HCT116 (cell line): ENCODE data around the gene ARFIP2. TPM values are rescaled to one million over a fixed set of nuclear protein-coding genes. Genes with fewer than 3 reads are reported as not detected.

Experiments used
- ATAC-seq: fragments of 200-7000 bp; cut with Tn5 transposase; 2 replicates; pipeline ENCODE4 v1.9.1; 2020; ENCODE audit warnings: mild to moderate bottlenecking, moderate library complexity
- BruUV-seq: library from RNA; stranded (reverse); fragments of 400-500 nt; replicated peaks from 2 replicates; lab custom pipeline; 2021; lab: Mats Ljungman, UMichigan
- CTCF ChIA-PET: fragments of 300-600 bp; sonication (Branson Sonifier 250); formaldehyde crosslinking; loops from one replicate; lab custom pipeline; 2021; ENCODE audit warnings: antibody characterized with exemption; lab: Charles Lee
- POLR2A ChIA-PET: fragments of 300-600, 350-600 bp; sonication (Branson Sonifier 250); formaldehyde crosslinking; loops from one replicate; lab custom pipeline; 2021; ENCODE audit warnings: antibody characterized with exemption; lab: Charles Lee
- RAD21 ChIA-PET, 2 experiments: fragments of 300-600 bp; sonication (Branson Sonifier 250); formaldehyde crosslinking; loops; one replicate each; lab custom pipeline; 2023; ENCODE audit warnings: low total read pairs in 2 of 2; ENCODE audit not compliant: uncharacterized antibody in 2 of 2, unreplicated experiment in 2 of 2, low non-redundant PET in 1 of 2; lab: Charles Lee
- DNase-seq: peaks from one replicate; pipeline ENCODE4 v3.0.0-alpha.2; 2010; ENCODE audit warnings: low read depth, low spot score
- H2AFZ ChIP-seq: fragments of 200-600 bp; shearing (Covaris generic), sonication (generic); 2 replicates; pipeline ENCODE4 v1.6.1; 2017; ENCODE audit warnings: low read depth, mixed run types, mixed read lengths, antibody characterized with exemption, low read length; ENCODE audit not compliant: poor library complexity, severe bottlenecking
- H3K27ac ChIP-seq: 2 replicates; pipeline ENCODE4 v1.5.1; 2012; ENCODE audit warnings: low read depth, low read length
- H3K27me3 ChIP-seq: fragments of 200-600 bp; sonication (generic); 2 replicates; pipeline ENCODE4 v1.6.1; 2016; ENCODE audit warnings: mixed run types, low read length, mixed read lengths; ENCODE audit not compliant: insufficient read depth
- H3K36me3 ChIP-seq, 2 experiments: fragments of 200-500 bp in 1 of 2; fragments of 200-600 bp in 1 of 2; sonication (Bioruptor generic) in 1 of 2; sonication (generic) in 1 of 2; 2 replicates each; pipeline versions ENCODE4 v1.5.1 to v1.6.1; 2014 to 2016; ENCODE audit warnings: low read length in 2 of 2, inconsistent platforms in 1 of 2, mixed read lengths in 1 of 2, mixed run types in 1 of 2; ENCODE audit not compliant: insufficient read depth in 2 of 2, control insufficient read depth in 1 of 2
- H3K4me1 ChIP-seq, 2 experiments: fragments of 200-600 bp in 1 of 2; sonication (generic) in 1 of 2; 2 replicates each; pipeline versions ENCODE4 v1.5.1 to v1.6.1; 2012 to 2017; ENCODE audit warnings: low read length in 2 of 2, inconsistent platforms in 1 of 2, mild to moderate bottlenecking in 1 of 2, mixed read lengths in 1 of 2, mixed run types in 1 of 2, moderate library complexity in 1 of 2; ENCODE audit not compliant: insufficient read depth in 2 of 2, control insufficient read depth in 1 of 2
- H3K4me2 ChIP-seq: fragments of 200-600 bp; sonication (generic); 2 replicates; pipeline ENCODE4 v1.6.1; 2017; ENCODE audit warnings: mixed run types, low read length, mixed read lengths
- H3K4me3 ChIP-seq, 2 experiments: fragments of 200-600 bp in 1 of 2; sonication (generic) in 1 of 2; replicated peaks in 1 of 2; 2 replicates each; pipeline ENCODE4 v1.5.1; 2011 to 2016; ENCODE audit warnings: low read length in 2 of 2, control low read depth in 1 of 2, low read depth in 1 of 2, mild to moderate bottlenecking in 1 of 2, mixed read lengths in 1 of 2, mixed run types in 1 of 2
- H3K79me2 ChIP-seq: fragments of 200-600 bp; sonication (generic); 2 replicates; pipeline ENCODE4 v1.6.1; 2017; ENCODE audit warnings: mild to moderate bottlenecking, mixed run types, low read length, moderate library complexity, mixed read lengths; ENCODE audit not compliant: insufficient read depth
- H3K9ac ChIP-seq: fragments of 200-600 bp; sonication (generic); 2 replicates; pipeline ENCODE4 v1.6.1; 2016; ENCODE audit warnings: low read length, mixed read lengths
- H3K9me2 ChIP-seq: fragments of 200-600 bp; sonication (generic), shearing (Covaris generic); 2 replicates; pipeline ENCODE4 v1.6.1; 2017; ENCODE audit warnings: mixed run types, mild to moderate bottlenecking, moderate library complexity; ENCODE audit not compliant: insufficient read depth
- H3K9me3 ChIP-seq, 2 experiments: fragments of 200-500 bp in 1 of 2; fragments of 200-600 bp in 1 of 2; sonication (Bioruptor generic) in 1 of 2; sonication (generic) in 1 of 2; 2 replicates each; pipeline ENCODE4 v1.6.1; 2014 to 2017; ENCODE audit warnings: low read length in 2 of 2, mixed read lengths in 2 of 2, inconsistent platforms in 1 of 2, low read depth in 1 of 2, mild to moderate bottlenecking in 1 of 2, mixed run types in 1 of 2, moderate library complexity in 1 of 2; ENCODE audit not compliant: control insufficient read depth in 1 of 2, insufficient read depth in 1 of 2
- H4K20me1 ChIP-seq: fragments of 200-600 bp; sonication (generic), shearing (Covaris generic); 2 replicates; pipeline ENCODE4 v1.6.1; 2017; ENCODE audit warnings: mixed run types, mild to moderate bottlenecking, moderate library complexity; ENCODE audit not compliant: insufficient read depth
- CEBPB ChIP-seq: IDR thresholded peaks from 2 replicates; pipeline ENCODE4 v1.6.1; 2012; ENCODE audit warnings: low read depth
- EGR1 ChIP-seq: IDR thresholded peaks from 2 replicates; pipeline ENCODE4 v1.6.1; 2012; ENCODE audit warnings: low read depth
- ELF1 ChIP-seq: IDR thresholded peaks from 2 replicates; pipeline ENCODE4 v1.6.1; 2012; ENCODE audit warnings: low read depth, borderline replicate concordance
- EZH2 ChIP-seq: fragments of 200-600 bp; sonication (generic); IDR thresholded peaks from 2 replicates; pipeline ENCODE4 v1.6.1; 2017; ENCODE audit warnings: antibody characterized with exemption, mixed run types
- FOSL1 ChIP-seq: IDR thresholded peaks from 2 replicates; pipeline ENCODE4 v1.6.1; 2012; ENCODE audit warnings: low read depth
- JUND ChIP-seq: IDR thresholded peaks from 2 replicates; pipeline ENCODE4 v1.6.1; 2012
- POLR2A ChIP-seq: IDR thresholded peaks from 2 replicates; pipeline ENCODE4 v1.7.0; 2011; ENCODE audit warnings: borderline replicate concordance; ENCODE audit not compliant: insufficient read depth, insufficient read length; ENCODE audit errors: extremely low read depth
- POLR2AphosphoS5 ChIP-seq: IDR thresholded peaks from 2 replicates; pipeline ENCODE4 v1.6.1; 2011; ENCODE audit warnings: mild to moderate bottlenecking, low read depth, low read length, moderate library complexity
- RAD21 ChIP-seq: IDR thresholded peaks from 2 replicates; pipeline ENCODE4 v1.6.1; 2012; ENCODE audit warnings: low read depth, mild to moderate bottlenecking
- SIN3A ChIP-seq: IDR thresholded peaks from 2 replicates; pipeline ENCODE4 v1.6.1; 2012; ENCODE audit warnings: low read depth
- SP1 ChIP-seq: IDR thresholded peaks from 2 replicates; pipeline ENCODE4 v1.6.1; 2012; ENCODE audit warnings: low read depth
- SRF ChIP-seq: IDR thresholded peaks from 2 replicates; pipeline ENCODE4 v1.6.1; 2012; ENCODE audit warnings: low read depth
- TCF7L2 ChIP-seq: IDR thresholded peaks from 2 replicates; pipeline ENCODE4 v1.7.0; 2011; ENCODE audit warnings: borderline replicate concordance, inconsistent platforms; ENCODE audit not compliant: insufficient read depth, insufficient read length; ENCODE audit errors: extremely low read depth
- ZNF274 ChIP-seq: fragments of 200-500 bp; sonication (Bioruptor generic); IDR thresholded peaks from 2 replicates; pipeline ENCODE4 v1.6.1; 2014; ENCODE audit warnings: mild to moderate bottlenecking, low read depth, low read length, inconsistent platforms
- intact Hi-C: fragments of 100-400 bp; cut with micrococcal nuclease; formaldehyde crosslinking; loops from 2 replicates; pipeline ENCODE4 v1.10.0; 2022
- total RNA-seq: library from RNA; stranded (reverse); gene quantifications from one replicate; pipeline ENCODE4 v1.2.1, GENCODE V29; 2021; ENCODE audit not compliant: unreplicated experiment
- TF ChIP-seq, protein P1 (sequence below), 3 experiments: fragments of 200-600 bp in 1 of 3; sonication (generic) in 1 of 3; IDR thresholded peaks in 2 of 3; conservative IDR thresholded peaks in 1 of 3; 2 replicates each; pipeline ENCODE4 v1.5.1; 2012 to 2017; ENCODE audit warnings: low read depth in 2 of 3, low read length in 2 of 3, antibody characterized with exemption in 1 of 3, borderline replicate concordance in 1 of 3, control low read depth in 1 of 3, mild to moderate bottlenecking in 1 of 3, mixed read lengths in 1 of 3, mixed run types in 1 of 3, moderate library complexity in 1 of 3; ENCODE audit not compliant: insufficient read depth in 1 of 3
- TF ChIP-seq, protein P2 (sequence below): IDR thresholded peaks from 2 replicates; pipeline ENCODE4 v1.6.1; 2012; ENCODE audit warnings: low read depth
- TF ChIP-seq, protein P3 (sequence below): IDR thresholded peaks from 2 replicates; pipeline ENCODE4 v1.6.1; 2012

The ARFIP2 gene
- total RNA-seq, 1 experiment from 2014 or later, result 77.9 TPM

DNA sequence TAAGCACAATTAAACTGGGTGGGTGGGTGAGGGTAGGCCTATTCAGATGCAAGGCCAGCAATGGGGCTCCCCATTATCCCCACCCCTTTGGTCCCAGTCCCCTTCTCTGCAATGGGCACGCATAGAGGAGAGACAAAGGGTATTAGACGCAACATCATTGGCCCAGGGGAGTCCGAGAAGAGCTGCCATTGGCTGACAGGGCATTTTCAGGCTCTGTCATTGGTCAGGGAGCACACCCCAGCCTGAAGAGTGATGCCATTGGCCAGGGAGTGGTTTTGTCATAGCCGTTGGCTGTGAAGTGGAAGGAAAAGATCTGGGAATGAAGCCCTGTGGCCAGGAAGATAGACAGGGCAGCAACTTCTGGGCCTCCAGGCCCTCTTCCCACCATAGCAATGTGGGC, 4.6 kb downstream of the ARFIP2 start:
- Histone ChIP-seq H3K36me3 (peaks cover 8 to 34% of the 10 kb centered on the region in 2 experiments; a peak in 2 of 4 replicates), H3K4me1 (peaks cover 9 to 33% of the 10 kb centered on the region in 2 experiments; a peak in 3 of 4 replicates), H3K9me3 (no peaks in the 10 kb centered on the region), H4K20me1 (no peaks in the 10 kb centered on the region; the same call in 1 of the 2 replicates), H3K9ac (no peak overlapping the region), H3K27ac (no peak overlapping the region), H3K4me3 (no peak overlapping the region), H3K4me2 (no peak overlapping the region), H2AFZ (no peak overlapping the region), H3K9me2 (no peaks in the 10 kb centered on the region), H3K27me3 (no peaks in the 10 kb centered on the region), H3K79me2 (peaks cover 29% of the 10 kb centered on the region)
- POLR2A ChIA-PET, result interaction anchor here (0.7 kb wide), 1 partner anchor 870 kb away, joined by 4 read pairs; no protein-coding TSS in a partner anchor
- CTCF ChIA-PET, result interaction anchor here (1.2 to 1.8 kb wide), 2 partner anchors 97 to 114 kb away, joined by 4 to 6 read pairs; no protein-coding TSS in a partner anchor
- RAD21 ChIA-PET, result interaction anchor here in 1 of 2 experiments (1.2 kb wide), 1 partner anchor 86 kb away, joined by 5 read pairs; the partner anchor contains the start of gene SMPD1
- no TSS peak for BruUV-seq
- intact Hi-C loops, result no loop called here
- no peak for TF ChIP-seq RAD21
- TF ChIP-seq, protein P1, sequence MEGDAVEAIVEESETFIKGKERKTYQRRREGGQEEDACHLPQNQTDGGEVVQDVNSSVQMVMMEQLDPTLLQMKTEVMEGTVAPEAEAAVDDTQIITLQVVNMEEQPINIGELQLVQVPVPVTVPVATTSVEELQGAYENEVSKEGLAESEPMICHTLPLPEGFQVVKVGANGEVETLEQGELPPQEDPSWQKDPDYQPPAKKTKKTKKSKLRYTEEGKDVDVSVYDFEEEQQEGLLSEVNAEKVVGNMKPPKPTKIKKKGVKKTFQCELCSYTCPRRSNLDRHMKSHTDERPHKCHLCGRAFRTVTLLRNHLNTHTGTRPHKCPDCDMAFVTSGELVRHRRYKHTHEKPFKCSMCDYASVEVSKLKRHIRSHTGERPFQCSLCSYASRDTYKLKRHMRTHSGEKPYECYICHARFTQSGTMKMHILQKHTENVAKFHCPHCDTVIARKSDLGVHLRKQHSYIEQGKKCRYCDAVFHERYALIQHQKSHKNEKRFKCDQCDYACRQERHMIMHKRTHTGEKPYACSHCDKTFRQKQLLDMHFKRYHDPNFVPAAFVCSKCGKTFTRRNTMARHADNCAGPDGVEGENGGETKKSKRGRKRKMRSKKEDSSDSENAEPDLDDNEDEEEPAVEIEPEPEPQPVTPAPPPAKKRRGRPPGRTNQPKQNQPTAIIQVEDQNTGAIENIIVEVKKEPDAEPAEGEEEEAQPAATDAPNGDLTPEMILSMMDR (IDR thresholded peaks at IDR 0.05 in 2 of 3, conservative IDR thresholded peaks at IDR 0.05 in 1 of 3; ENCODE audit: borderline replicate concordance in 1 of 3, insufficient read depth in 1 of 3, low read depth in 2 of 3, low read length in 2 of 3), result no peak
- no peak for TF ChIP-seq POLR2A
- TF ChIP-seq JUND, result no peak
- no peak for TF ChIP-seq EGR1
- TF ChIP-seq TCF7L2, result no peak
- no peak for TF ChIP-seq CEBPB
- no peak for TF ChIP-seq FOSL1
- TF ChIP-seq ZNF274, result no peak
- TF ChIP-seq POLR2AphosphoS5, result no peak
- no peak for TF ChIP-seq ELF1
- no peak for TF ChIP-seq EZH2
- TF ChIP-seq SP1, result no peak
- TF ChIP-seq, protein P2, sequence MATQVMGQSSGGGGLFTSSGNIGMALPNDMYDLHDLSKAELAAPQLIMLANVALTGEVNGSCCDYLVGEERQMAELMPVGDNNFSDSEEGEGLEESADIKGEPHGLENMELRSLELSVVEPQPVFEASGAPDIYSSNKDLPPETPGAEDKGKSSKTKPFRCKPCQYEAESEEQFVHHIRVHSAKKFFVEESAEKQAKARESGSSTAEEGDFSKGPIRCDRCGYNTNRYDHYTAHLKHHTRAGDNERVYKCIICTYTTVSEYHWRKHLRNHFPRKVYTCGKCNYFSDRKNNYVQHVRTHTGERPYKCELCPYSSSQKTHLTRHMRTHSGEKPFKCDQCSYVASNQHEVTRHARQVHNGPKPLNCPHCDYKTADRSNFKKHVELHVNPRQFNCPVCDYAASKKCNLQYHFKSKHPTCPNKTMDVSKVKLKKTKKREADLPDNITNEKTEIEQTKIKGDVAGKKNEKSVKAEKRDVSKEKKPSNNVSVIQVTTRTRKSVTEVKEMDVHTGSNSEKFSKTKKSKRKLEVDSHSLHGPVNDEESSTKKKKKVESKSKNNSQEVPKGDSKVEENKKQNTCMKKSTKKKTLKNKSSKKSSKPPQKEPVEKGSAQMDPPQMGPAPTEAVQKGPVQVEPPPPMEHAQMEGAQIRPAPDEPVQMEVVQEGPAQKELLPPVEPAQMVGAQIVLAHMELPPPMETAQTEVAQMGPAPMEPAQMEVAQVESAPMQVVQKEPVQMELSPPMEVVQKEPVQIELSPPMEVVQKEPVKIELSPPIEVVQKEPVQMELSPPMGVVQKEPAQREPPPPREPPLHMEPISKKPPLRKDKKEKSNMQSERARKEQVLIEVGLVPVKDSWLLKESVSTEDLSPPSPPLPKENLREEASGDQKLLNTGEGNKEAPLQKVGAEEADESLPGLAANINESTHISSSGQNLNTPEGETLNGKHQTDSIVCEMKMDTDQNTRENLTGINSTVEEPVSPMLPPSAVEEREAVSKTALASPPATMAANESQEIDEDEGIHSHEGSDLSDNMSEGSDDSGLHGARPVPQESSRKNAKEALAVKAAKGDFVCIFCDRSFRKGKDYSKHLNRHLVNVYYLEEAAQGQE, result no peak
- TF ChIP-seq SRF, result no peak
- no peak for TF ChIP-seq SIN3A
- TF ChIP-seq, protein P3, sequence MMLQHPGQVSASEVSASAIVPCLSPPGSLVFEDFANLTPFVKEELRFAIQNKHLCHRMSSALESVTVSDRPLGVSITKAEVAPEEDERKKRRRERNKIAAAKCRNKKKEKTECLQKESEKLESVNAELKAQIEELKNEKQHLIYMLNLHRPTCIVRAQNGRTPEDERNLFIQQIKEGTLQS, result no peak
- ATAC-seq (no peak), DNase-seq (no peak)
